IMR-90 (cell line): ENCODE results near the gene TCF19. TPM values are rescaled to one million over a fixed set of nuclear protein-coding genes. Genes with fewer than 3 reads are reported as not detected.
"Not testable (repeated sequence)": the region's sequence is repeated elsewhere in the genome, so short reads cannot be mapped to it uniquely, and the experiment has no call there.

ENCODE experiments used
- ATAC-seq: fragments of 200-7000 bp; cut with Tn5 transposase; 2 replicates; pipeline ENCODE4 v1.9.1; 2020; ENCODE audit warnings: low read depth, mild to moderate bottlenecking, moderate library complexity
- BruUV-seq: library from RNA; stranded (reverse); fragments of 400-500 nt; replicated peaks from 2 replicates; lab custom pipeline; 2021; lab: Mats Ljungman, UMichigan
- CTCF ChIA-PET: fragments of 300-600 bp; formaldehyde crosslinking; extraction: SDS; loops from one replicate; lab custom pipeline; 2021; ENCODE audit warnings: antibody characterized with exemption; lab: Yijun Ruan, JAX
- POLR2A ChIA-PET: fragments of 300-600 bp; sonication (Branson Sonifier 250); formaldehyde crosslinking; loops from one replicate; lab custom pipeline; 2022; ENCODE audit warnings: antibody characterized with exemption; ENCODE audit not compliant: unreplicated experiment; lab: Charles Lee
- DNase-seq: peaks from one replicate; pipeline ENCODE4 v3.0.0; 2013
- H2AFZ ChIP-seq: replicated peaks from 2 replicates; pipeline ENCODE3; 2013; ENCODE audit warnings: low read length, mild to moderate bottlenecking; ENCODE audit not compliant: poor library complexity
- H2AK5ac ChIP-seq: 2 replicates; pipeline ENCODE4 v1.6.1; 2013; ENCODE audit warnings: low read depth, low read length, inconsistent platforms
- H2AK9ac ChIP-seq: replicated peaks from 2 replicates; pipeline ENCODE3; 2013; ENCODE audit warnings: mild to moderate bottlenecking, low read depth, low read length, moderate library complexity; ENCODE audit not compliant: poor library complexity
- H2BK120ac ChIP-seq: 2 replicates; pipeline ENCODE4 v1.6.1; 2013; ENCODE audit warnings: low read depth, low read length, inconsistent platforms
- H2BK15ac ChIP-seq: 3 replicates; pipeline ENCODE4 v1.6.1; 2013; ENCODE audit warnings: low read depth, low read length, inconsistent platforms
- H2BK20ac ChIP-seq: 2 replicates; pipeline ENCODE4 v1.6.1; 2013; ENCODE audit warnings: low read depth, mild to moderate bottlenecking, inconsistent platforms, low read length, moderate library complexity
- H2BK5ac ChIP-seq: 2 replicates; pipeline ENCODE4 v1.6.1; 2013; ENCODE audit warnings: mild to moderate bottlenecking, low read depth, low read length, inconsistent platforms; ENCODE audit not compliant: poor library complexity, severe bottlenecking
- H3K14ac ChIP-seq: replicated peaks from 2 replicates; pipeline ENCODE4 v1.6.1; 2013; ENCODE audit warnings: low read depth, low read length, inconsistent platforms
- H3K18ac ChIP-seq: 2 replicates; pipeline ENCODE4 v1.6.1; 2013; ENCODE audit warnings: low read depth, low read length, control low read depth
- H3K23ac ChIP-seq: 2 replicates; pipeline ENCODE4 v1.6.1; 2013; ENCODE audit warnings: low read depth, low read length, inconsistent platforms
- H3K27ac ChIP-seq: 2 replicates; pipeline ENCODE4 v1.5.1; 2013; ENCODE audit warnings: mild to moderate bottlenecking, control low read depth, low read length; ENCODE audit not compliant: insufficient read depth
- H3K27me3 ChIP-seq: 2 replicates; pipeline ENCODE4 v1.6.1; 2013; ENCODE audit warnings: low read length; ENCODE audit not compliant: control insufficient read depth, insufficient read depth
- H3K36me3 ChIP-seq: 2 replicates; pipeline ENCODE4 v1.6.1; 2013; ENCODE audit warnings: low read length, mixed read lengths; ENCODE audit not compliant: control insufficient read depth, insufficient read depth
- H3K4ac ChIP-seq: 2 replicates; pipeline ENCODE4 v1.6.1; 2013; ENCODE audit warnings: low read depth, low read length, inconsistent platforms
- H3K4me1 ChIP-seq: 2 replicates; pipeline ENCODE4 v1.6.1; 2013; ENCODE audit warnings: low read length, mixed read lengths; ENCODE audit not compliant: control insufficient read depth, insufficient read depth
- H3K4me2 ChIP-seq: 2 replicates; pipeline ENCODE4 v1.6.1; 2013; ENCODE audit warnings: low read depth, mild to moderate bottlenecking, control low read depth, low read length, moderate library complexity
- H3K4me3 ChIP-seq: 2 replicates; pipeline ENCODE4 v1.5.1; 2013; ENCODE audit warnings: low read depth, mild to moderate bottlenecking, control low read depth, low read length, moderate library complexity; ENCODE audit not compliant: insufficient read depth
- H3K56ac ChIP-seq: 2 replicates; pipeline ENCODE4 v1.6.1; 2013; ENCODE audit warnings: low read length, inconsistent platforms; ENCODE audit not compliant: insufficient read depth; ENCODE audit errors: extremely low read depth
- H3K79me1 ChIP-seq, 2 experiments: 2 replicates each; pipeline ENCODE4 v1.6.1; 2013; ENCODE audit warnings: low read length in 2 of 2, inconsistent platforms in 1 of 2, low read depth in 1 of 2
- H3K9ac ChIP-seq: 2 replicates; pipeline ENCODE4 v1.6.1; 2013; ENCODE audit warnings: low read depth, low read length, control low read depth
- H3K9me1 ChIP-seq: 2 replicates; pipeline ENCODE4 v1.6.1; 2013; ENCODE audit warnings: low read length, inconsistent platforms; ENCODE audit not compliant: insufficient read depth
- H3K9me3 ChIP-seq: 2 replicates; pipeline ENCODE4 v1.6.1; 2013; ENCODE audit warnings: low read length; ENCODE audit not compliant: control insufficient read depth, insufficient read depth
- H4K20me1 ChIP-seq: 2 replicates; pipeline ENCODE4 v1.6.1; 2013; ENCODE audit warnings: low read length, inconsistent platforms; ENCODE audit not compliant: insufficient read depth
- H4K5ac ChIP-seq: 2 replicates; pipeline ENCODE4 v1.6.1; 2013; ENCODE audit warnings: mild to moderate bottlenecking, low read depth, low read length, control low read depth
- H4K8ac ChIP-seq, 2 experiments: 2 replicates each; pipeline ENCODE4 v1.6.1; 2013; ENCODE audit warnings: low read depth in 2 of 2, low read length in 2 of 2, control low read depth in 1 of 2, inconsistent platforms in 1 of 2
- H4K91ac ChIP-seq: 2 replicates; pipeline ENCODE4 v1.6.1; 2013; ENCODE audit warnings: low read depth, low read length, inconsistent platforms; ENCODE audit not compliant: insufficient read depth
- WGBS, 2 experiments: methylation state at CpG; one replicate each; pipeline versions ENCODE4 v1.1.5 to v1.1.7; 2013; ENCODE audit warnings: missing lambda C conversion rate in 2 of 2; ENCODE audit not compliant: insufficient read length in 1 of 2; ENCODE audit errors: extremely low coverage in 2 of 2; 5-methylcytosine and 5-hydroxymethylcytosine counted together
- dilution Hi-C: fragments of 300-500 bp; cut with HindIII; formaldehyde crosslinking; loops from one replicate; pipeline ENCODE4 v1.14.3; 2018; ENCODE audit warnings: low sequenced_read_pairs; ENCODE audit not compliant: unreplicated experiment
- in situ Hi-C: fragments of 300-500 bp; cut with MboI; formaldehyde crosslinking; loops from 3 replicates; pipeline ENCODE4 v1.14.3; 2019; ENCODE audit warnings: low sequenced_read_pairs, inconsistent platforms, mixed read lengths
- intact Hi-C: fragments of 100-400 bp; cut with micrococcal nuclease; formaldehyde crosslinking; loops from 2 replicates; pipeline ENCODE4 v1.10.0; 2022
- polyA plus RNA-seq, 3 experiments: library from polyadenylated mRNA; depleted of rRNA; stranded (reverse); fragments of >200 nt; gene quantifications; 2 replicates each; pipeline ENCODE4 v1.2.3, GENCODE V29; 2012; ENCODE audit warnings: low replicate concordance in 1 of 3
- total RNA-seq: library from RNA; depleted of rRNA; stranded (reverse); fragments of >200 nt; gene quantifications from 2 replicates; pipeline ENCODE4 v1.2.3, GENCODE V29; 2012

TCF19 gene
- total and polyA plus RNA-seq, 2 of the 4 experiments (the other 2 are of a cell fraction) = 13.1 to 14.2 TPM

DNA sequence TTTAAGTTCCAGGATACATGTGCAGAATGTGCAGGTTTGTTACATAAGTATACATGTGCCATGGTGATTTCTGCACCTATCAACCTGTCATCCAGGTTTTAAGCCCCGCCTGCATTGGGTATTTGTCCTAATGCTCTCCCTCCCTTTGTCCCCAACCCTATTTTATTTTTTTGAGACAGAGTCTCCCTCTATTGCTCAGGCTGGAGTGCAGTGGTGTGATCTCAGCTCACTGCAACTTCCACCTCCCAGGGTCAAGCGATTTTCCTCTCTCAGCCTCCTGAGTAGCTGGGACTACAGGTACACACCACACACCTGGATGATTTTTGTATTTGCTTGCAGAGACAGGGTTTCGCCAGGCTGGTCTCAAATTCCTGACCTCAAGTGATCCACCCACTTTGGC is 30.8 kb downstream of the TCF19 start:
- H3K56ac ChIP-seq, H2BK120ac ChIP-seq, H3K27ac ChIP-seq, H3K9me3 ChIP-seq, H4K8ac ChIP-seq, H2AK9ac ChIP-seq, H3K9ac ChIP-seq, H3K18ac ChIP-seq, dilution Hi-C loops, H3K4me3 ChIP-seq, BruUV-seq, H4K5ac ChIP-seq, H3K14ac ChIP-seq, H3K9me1 ChIP-seq, H2AK5ac ChIP-seq, H2BK20ac ChIP-seq, H3K23ac ChIP-seq, ATAC-seq, H3K4me1 ChIP-seq, H2AFZ ChIP-seq, DNase-seq, H2BK15ac ChIP-seq, intact Hi-C loops, H4K20me1 ChIP-seq, H3K79me1 ChIP-seq, H3K4ac ChIP-seq, in situ Hi-C loops, H4K91ac ChIP-seq, POLR2A ChIA-PET, CTCF ChIA-PET, H3K27me3 ChIP-seq, H2BK5ac ChIP-seq, H3K36me3 ChIP-seq, H3K4me2 ChIP-seq: not testable (repeated sequence)
- no CpG with 5 or more reads among the region's 3 CpGs for WGBS, 2 experiments
